Brain microvascular endothelial cell (primary cell): ENCODE results near the gene SCG5.

Experiments used
- DNase-seq: peaks from one replicate; pipeline ENCODE4 v3.0.0-alpha.2; 2020
- H3K27ac ChIP-seq: fragments of 250-450 bp; sonication (Bioruptor Pico); 2 replicates; pipeline ENCODE4 v1.5.1; 2020; ENCODE audit warnings: mild to moderate bottlenecking, moderate library complexity
- H3K27me3 ChIP-seq: fragments of 250-450 bp; sonication (Bioruptor Pico); replicated peaks from 2 replicates; pipeline ENCODE4 v1.5.1; 2020; ENCODE audit warnings: mild to moderate bottlenecking
- H3K36me3 ChIP-seq: fragments of 250-450 bp; sonication (Bioruptor Pico); replicated peaks from 2 replicates; pipeline ENCODE4 v1.5.1; 2020; ENCODE audit warnings: mild to moderate bottlenecking
- H3K4me3 ChIP-seq: 2 replicates; pipeline ENCODE4 v1.5.1; 2011; ENCODE audit warnings: low read depth, mild to moderate bottlenecking, control low read depth, low read length, moderate library complexity
- CTCF ChIP-seq: IDR thresholded peaks from 2 replicates; pipeline ENCODE4 v1.5.1; 2011; ENCODE audit warnings: low read depth, mild to moderate bottlenecking, moderate library complexity, low read length, control low read depth, inconsistent platforms; ENCODE audit errors: missing control alignments
- in situ Hi-C: cut with HindIII; loops from 2 replicates; pipeline ENCODE4 v1.10.0; 2017; ENCODE audit warnings: low sequenced_read_pairs, low pct_ligation_motif_present

The SCG5 gene

GRCh38 chr15:32709295-32710033 lies 68.0 kb downstream of the SCG5 start:
- no peak overlapping the region for H3K27ac ChIP-seq
- H3K27me3 ChIP-seq: no peaks in the 10 kb centered on the region
- in situ Hi-C loops: no loop called here
- no peak overlapping the region for H3K4me3 ChIP-seq
- no peak for TF ChIP-seq CTCF
- no peaks in the 10 kb centered on the region for H3K36me3 ChIP-seq
- no peak for DNase-seq

- in situ Hi-C loops: no loop called here
- Histone ChIP-seq H3K36me3 (no peaks in the 10 kb centered on the region), H3K27me3 (no peaks in the 10 kb centered on the region), H3K4me3 (no peak overlapping the region), H3K27ac (no peak overlapping the region)
- no peak for DNase-seq
- TF ChIP-seq CTCF: no peak
Observed at GRCh38 chr15:32715276-32715675, 73.8 kb downstream of the SCG5 start.

- Histone ChIP-seq H3K27me3 (no peaks in the 10 kb centered on the region), H3K4me3 (peak overlapping the region; percentile 67), H3K27ac (peak overlapping the region; percentile 81), H3K36me3 (peaks cover 3% of the 10 kb centered on the region)
- DNase-seq: no peak
- in situ Hi-C loops: no loop called here
- TF ChIP-seq CTCF: no peak
Observed at GRCh38 chr15:32716216-32716914, 74.9 kb downstream of the SCG5 start.

GRCh38 chr15:32716915-32717425 lies 75.5 kb downstream of the SCG5 start:
- DNase-seq: no peak
- Histone ChIP-seq H3K36me3 (peaks cover 3% of the 10 kb centered on the region), H3K4me3 (peak overlapping the region; percentile 67), H3K27me3 (no peaks in the 10 kb centered on the region), H3K27ac (peak overlapping the region; percentile 81)
- no peak for TF ChIP-seq CTCF
- in situ Hi-C loops: no loop called here

GRCh38 chr15:32717426-32718226 lies 76.1 kb downstream of the SCG5 start, which contains the start of gene GREM1:
GREM1 (plus strand) TSS chr15:32718004; CDS start chr15:32730691, 12,687 bp downstream.
- Histone ChIP-seq H3K4me3 (peak within 1 kb of the TSS; percentile 98), H3K27me3 (no peaks in the 10 kb centered on the region), H3K27ac (peak within 1 kb of the TSS; percentile 81), H3K36me3 (peaks cover 8% of the 10 kb centered on the region)
- TF ChIP-seq CTCF: no peak
- in situ Hi-C loops: no loop called here
- peak; percentile 48 for DNase-seq
